HCT116 (cell line): ENCODE data around the gene OR6X1.

Experiments
- CBX3 ChIP-seq: IDR thresholded peaks from 2 replicates; pipeline ENCODE4 v1.6.1; 2012; ENCODE audit warnings: low read depth
- CEBPB ChIP-seq: IDR thresholded peaks from 2 replicates; pipeline ENCODE4 v1.6.1; 2012; ENCODE audit warnings: low read depth
- CTCF ChIP-seq, 3 experiments: fragments of 200-600 bp in 1 of 3; sonication (generic) in 1 of 3; IDR thresholded peaks in 2 of 3; conservative IDR thresholded peaks in 1 of 3; 2 replicates each; pipeline ENCODE4 v1.5.1; 2012 to 2017; ENCODE audit warnings: low read depth in 2 of 3, low read length in 2 of 3, antibody characterized with exemption in 1 of 3, borderline replicate concordance in 1 of 3, control low read depth in 1 of 3, mild to moderate bottlenecking in 1 of 3, mixed read lengths in 1 of 3, mixed run types in 1 of 3, moderate library complexity in 1 of 3; ENCODE audit not compliant: insufficient read depth in 1 of 3
- EZH2 ChIP-seq: fragments of 200-600 bp; sonication (generic); IDR thresholded peaks from 2 replicates; pipeline ENCODE4 v1.6.1; 2017; ENCODE audit warnings: antibody characterized with exemption, mixed run types
- POLR2A ChIP-seq: IDR thresholded peaks from 2 replicates; pipeline ENCODE4 v1.7.0; 2011; ENCODE audit warnings: borderline replicate concordance; ENCODE audit not compliant: insufficient read depth, insufficient read length; ENCODE audit errors: extremely low read depth
- RAD21 ChIP-seq: IDR thresholded peaks from 2 replicates; pipeline ENCODE4 v1.6.1; 2012; ENCODE audit warnings: low read depth, mild to moderate bottlenecking
- SIN3A ChIP-seq: IDR thresholded peaks from 2 replicates; pipeline ENCODE4 v1.6.1; 2012; ENCODE audit warnings: low read depth
- TF ChIP-seq, protein P1 (sequence below): IDR thresholded peaks from 2 replicates; pipeline ENCODE4 v1.6.1; 2011; ENCODE audit warnings: mild to moderate bottlenecking, low read length, moderate library complexity; ENCODE audit not compliant: insufficient replicate concordance; ENCODE audit errors: extremely low read depth
- TF ChIP-seq, protein P2 (sequence below): IDR thresholded peaks from 2 replicates; pipeline ENCODE4 v1.6.1; 2012
- TF ChIP-seq, protein P3 (sequence below): IDR thresholded peaks from 2 replicates; pipeline ENCODE4 v1.6.1; 2012; ENCODE audit warnings: low read depth
- TF ChIP-seq, protein P4 (sequence below): IDR thresholded peaks from 2 replicates; pipeline ENCODE4 v1.6.1; 2012

DNA sequence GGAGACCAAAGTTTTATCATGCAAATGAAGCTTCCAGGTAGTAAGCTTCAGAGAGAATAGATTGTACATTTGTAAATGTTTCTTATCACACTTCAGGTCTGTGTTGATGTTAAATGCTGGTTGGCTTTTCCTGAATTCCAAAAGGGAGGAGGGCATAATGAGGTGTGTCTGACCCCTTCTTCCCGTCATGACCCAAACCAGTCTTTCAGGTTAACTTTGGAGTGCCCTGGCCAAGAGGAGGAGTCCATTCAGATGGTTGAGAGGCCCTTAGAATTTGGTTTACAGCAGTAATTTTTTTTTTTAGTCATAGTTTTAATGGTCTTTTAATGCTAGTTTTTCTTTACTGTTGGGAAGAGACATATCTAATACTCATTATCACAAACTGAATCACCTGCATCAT lies 2.5 kb downstream of the OR6X1 start:
- TF ChIP-seq RAD21 (no peak), CTCF (IDR thresholded peaks at IDR 0.05 in 2 of 3, conservative IDR thresholded peaks at IDR 0.05 in 1 of 3; ENCODE audit: borderline replicate concordance in 1 of 3, insufficient read depth in 1 of 3, low read depth in 2 of 3, low read length in 2 of 3) (no peak), SIN3A (no peak), CEBPB (no peak), CBX3 (no peak), EZH2 (no peak), POLR2A (no peak)
- TF ChIP-seq, protein P1, sequence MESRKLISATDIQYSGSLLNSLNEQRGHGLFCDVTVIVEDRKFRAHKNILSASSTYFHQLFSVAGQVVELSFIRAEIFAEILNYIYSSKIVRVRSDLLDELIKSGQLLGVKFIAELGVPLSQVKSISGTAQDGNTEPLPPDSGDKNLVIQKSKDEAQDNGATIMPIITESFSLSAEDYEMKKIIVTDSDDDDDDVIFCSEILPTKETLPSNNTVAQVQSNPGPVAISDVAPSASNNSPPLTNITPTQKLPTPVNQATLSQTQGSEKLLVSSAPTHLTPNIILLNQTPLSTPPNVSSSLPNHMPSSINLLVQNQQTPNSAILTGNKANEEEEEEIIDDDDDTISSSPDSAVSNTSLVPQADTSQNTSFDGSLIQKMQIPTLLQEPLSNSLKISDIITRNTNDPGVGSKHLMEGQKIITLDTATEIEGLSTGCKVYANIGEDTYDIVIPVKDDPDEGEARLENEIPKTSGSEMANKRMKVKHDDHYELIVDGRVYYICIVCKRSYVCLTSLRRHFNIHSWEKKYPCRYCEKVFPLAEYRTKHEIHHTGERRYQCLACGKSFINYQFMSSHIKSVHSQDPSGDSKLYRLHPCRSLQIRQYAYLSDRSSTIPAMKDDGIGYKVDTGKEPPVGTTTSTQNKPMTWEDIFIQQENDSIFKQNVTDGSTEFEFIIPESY, result no peak
- TF ChIP-seq, protein P2, sequence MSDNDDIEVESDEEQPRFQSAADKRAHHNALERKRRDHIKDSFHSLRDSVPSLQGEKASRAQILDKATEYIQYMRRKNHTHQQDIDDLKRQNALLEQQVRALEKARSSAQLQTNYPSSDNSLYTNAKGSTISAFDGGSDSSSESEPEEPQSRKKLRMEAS, result no peak
- TF ChIP-seq, protein P3, sequence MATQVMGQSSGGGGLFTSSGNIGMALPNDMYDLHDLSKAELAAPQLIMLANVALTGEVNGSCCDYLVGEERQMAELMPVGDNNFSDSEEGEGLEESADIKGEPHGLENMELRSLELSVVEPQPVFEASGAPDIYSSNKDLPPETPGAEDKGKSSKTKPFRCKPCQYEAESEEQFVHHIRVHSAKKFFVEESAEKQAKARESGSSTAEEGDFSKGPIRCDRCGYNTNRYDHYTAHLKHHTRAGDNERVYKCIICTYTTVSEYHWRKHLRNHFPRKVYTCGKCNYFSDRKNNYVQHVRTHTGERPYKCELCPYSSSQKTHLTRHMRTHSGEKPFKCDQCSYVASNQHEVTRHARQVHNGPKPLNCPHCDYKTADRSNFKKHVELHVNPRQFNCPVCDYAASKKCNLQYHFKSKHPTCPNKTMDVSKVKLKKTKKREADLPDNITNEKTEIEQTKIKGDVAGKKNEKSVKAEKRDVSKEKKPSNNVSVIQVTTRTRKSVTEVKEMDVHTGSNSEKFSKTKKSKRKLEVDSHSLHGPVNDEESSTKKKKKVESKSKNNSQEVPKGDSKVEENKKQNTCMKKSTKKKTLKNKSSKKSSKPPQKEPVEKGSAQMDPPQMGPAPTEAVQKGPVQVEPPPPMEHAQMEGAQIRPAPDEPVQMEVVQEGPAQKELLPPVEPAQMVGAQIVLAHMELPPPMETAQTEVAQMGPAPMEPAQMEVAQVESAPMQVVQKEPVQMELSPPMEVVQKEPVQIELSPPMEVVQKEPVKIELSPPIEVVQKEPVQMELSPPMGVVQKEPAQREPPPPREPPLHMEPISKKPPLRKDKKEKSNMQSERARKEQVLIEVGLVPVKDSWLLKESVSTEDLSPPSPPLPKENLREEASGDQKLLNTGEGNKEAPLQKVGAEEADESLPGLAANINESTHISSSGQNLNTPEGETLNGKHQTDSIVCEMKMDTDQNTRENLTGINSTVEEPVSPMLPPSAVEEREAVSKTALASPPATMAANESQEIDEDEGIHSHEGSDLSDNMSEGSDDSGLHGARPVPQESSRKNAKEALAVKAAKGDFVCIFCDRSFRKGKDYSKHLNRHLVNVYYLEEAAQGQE, result no peak
- TF ChIP-seq, protein P4, sequence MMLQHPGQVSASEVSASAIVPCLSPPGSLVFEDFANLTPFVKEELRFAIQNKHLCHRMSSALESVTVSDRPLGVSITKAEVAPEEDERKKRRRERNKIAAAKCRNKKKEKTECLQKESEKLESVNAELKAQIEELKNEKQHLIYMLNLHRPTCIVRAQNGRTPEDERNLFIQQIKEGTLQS, result no peak
